GM13976 (cell line): ENCODE results near the gene RNF214.

Experiments
- DNase-seq: peaks from one replicate; pipeline ENCODE4 v3.0.0; 2012; ENCODE audit warnings: low spot score
- CTCF ChIP-seq: IDR thresholded peaks from 2 replicates; pipeline ENCODE4 v1.5.1; 2012; ENCODE audit warnings: borderline replicate concordance, mild to moderate bottlenecking; ENCODE audit not compliant: insufficient read depth; ENCODE audit errors: extremely low read depth, missing control alignments, control extremely low read depth
- in situ Hi-C: fragments of 300-500 bp; cut with MboI; formaldehyde crosslinking; loops from one replicate; pipeline ENCODE4 v1.12.0; 2022; ENCODE audit warnings: low sequenced_read_pairs, mixed read lengths, inconsistent platforms; ENCODE audit not compliant: unreplicated experiment

The RNF214 gene

GRCh38 chr11:117223741-117224689 is 8.5 kb upstream of the RNF214 start:
- in situ Hi-C loops: loop anchor here (10.0 kb wide), 1 partner anchor 339 kb away; no protein-coding TSS in a partner anchor
- TF ChIP-seq CTCF: no peak
- no peak for DNase-seq

GRCh38 chr11:117225553-117226170 is 6.8 kb upstream of the RNF214 start:
- no peak for TF ChIP-seq CTCF
- DNase-seq: no peak
- in situ Hi-C loops: loop anchor here (5.0 to 10.0 kb wide), 2 partner anchors 43 to 341 kb away; no protein-coding TSS in a partner anchor

GRCh38 chr11:117226388-117227385 is 5.8 kb upstream of the RNF214 start:
- DNase-seq: peak; percentile 84
- in situ Hi-C loops: loop anchor here (5.0 to 10.0 kb wide), 2 partner anchors 44 to 342 kb away; no protein-coding TSS in a partner anchor
- peak; percentile 66 for TF ChIP-seq CTCF

GRCh38 chr11:117228091-117228490 is 4.4 kb upstream of the RNF214 start:
- DNase-seq: no peak
- in situ Hi-C loops: loop anchor here (5.0 to 10.0 kb wide), 2 partner anchors 46 to 343 kb away; no protein-coding TSS in a partner anchor
- TF ChIP-seq CTCF: no peak

- in situ Hi-C loops: loop anchor here (5.0 to 10.0 kb wide), 2 partner anchors 47 to 345 kb away; no protein-coding TSS in a partner anchor
- no peak for DNase-seq
- no peak for TF ChIP-seq CTCF
Observed at GRCh38 chr11:117229411-117229810, 3.1 kb upstream of the RNF214 start.
